Transverse colon (tissue), 4 donors: ENCODE data around the gene ARSD. TPM values are rescaled to one million over a fixed set of nuclear protein-coding genes. Genes with fewer than 3 reads are reported as not detected.

Experiments
- DNase-seq: peaks from one replicate; pipeline ENCODE4 v3.0.0-alpha.2; 2019
- H3K27ac ChIP-seq, 4 donors: fragments of 200-600 bp; sonication (generic); 2 replicates each; pipeline ENCODE4 v1.5.1; 2016 to 2018; ENCODE audit warnings: inconsistent platforms in 4 of 4
- H3K27me3 ChIP-seq: fragments of 200-600 bp; sonication (generic); 2 replicates; pipeline ENCODE4 v1.5.1; 2017; ENCODE audit warnings: inconsistent platforms
- H3K36me3 ChIP-seq, 4 donors: fragments of 200-600 bp; sonication (generic); 2 replicates each; pipeline ENCODE4 v1.5.1; 2017 to 2019; ENCODE audit warnings: inconsistent platforms in 4 of 4
- H3K4me1 ChIP-seq, 4 donors: fragments of 200-600 bp; sonication (generic); 2 replicates each; pipeline ENCODE4 v1.5.1; 2017 to 2020; ENCODE audit warnings: inconsistent platforms in 4 of 4
- H3K4me3 ChIP-seq, 4 donors: fragments of 200-600 bp; sonication (generic); 1 replicate in 1 of 4; 2 replicates in 3 of 4; pipeline versions ENCODE4 v1.5.1 to v1.6.1; 2017 to 2019; ENCODE audit warnings: inconsistent platforms in 4 of 4
- H3K9me3 ChIP-seq, 2 donors: fragments of 200-600 bp; sonication (generic); 2 replicates each; pipeline ENCODE4 v1.5.1; 2017 to 2019; ENCODE audit warnings: inconsistent platforms in 2 of 2
- CTCF ChIP-seq, 5 experiments: fragments of 200-600 bp in 3 of 5; fragments of 450-650 bp in 2 of 5; sonication (generic) in 3 of 5; IDR thresholded peaks; 1 replicate in 2 of 5; 2 replicates in 3 of 5; pipeline ENCODE4 v1.5.1; 2016 to 2017; ENCODE audit warnings: antibody characterized with exemption in 5 of 5, inconsistent platforms in 3 of 5, mild to moderate bottlenecking in 2 of 5, moderate library complexity in 1 of 5
- EP300 ChIP-seq: sonication (generic); formaldehyde crosslinking; IDR thresholded peaks from one replicate; pipeline ENCODE4 v1.6.1; 2017; ENCODE audit warnings: antibody characterized with exemption, low read depth
- POLR2A ChIP-seq: fragments of 450-650 bp; IDR thresholded peaks from one replicate; pipeline ENCODE4 v1.6.1; 2016; ENCODE audit warnings: antibody characterized with exemption, mild to moderate bottlenecking, moderate library complexity
- POLR2AphosphoS5 ChIP-seq, 3 donors: sonication (generic); formaldehyde crosslinking; IDR thresholded peaks; one replicate each; pipeline ENCODE4 v1.6.1; 2016; ENCODE audit warnings: antibody characterized with exemption in 3 of 3
- WGBS, 2 donors: methylation state at CpG; one replicate each; pipeline ENCODE4 v1.1.5; 2018; ENCODE audit warnings: low coverage in 1 of 2; 5-methylcytosine and 5-hydroxymethylcytosine counted together
- in situ Hi-C, 4 donors: fragments of 200-750 bp; cut with MboI; loops; one replicate each; pipeline versions ENCODE4 v1.15.0 to v1.15.1; 2017; ENCODE audit warnings: low sequenced_read_pairs in 3 of 4, low pct_ligation_motif_present in 1 of 4, low pct_unique_long_range_greater_than_20kb in 1 of 4
- intact Hi-C: fragments of 100-400 bp; cut with DNase I; formaldehyde crosslinking; loops from one replicate; pipeline ENCODE4 v1.15.1; 2023; ENCODE audit warnings: low total_unique reads
- total RNA-seq, 4 donors: library from RNA; depleted of rRNA; stranded (reverse); fragments of >200 nt; gene quantifications; one replicate each; pipeline ENCODE4 v1.1.0, GENCODE V29; 2016

The ARSD gene
- total RNA-seq, 4 donors from 2014 or later, result 47.1 to 65.4 (median 58.6) TPM

- Histone ChIP-seq H3K4me1 (no peaks in the 10 kb centered on the region), H3K36me3 (no peaks in the 10 kb centered on the region), H3K27ac (no peak overlapping the region), H3K4me3 (no peak overlapping the region), H3K9me3 (no peaks in the 10 kb centered on the region), H3K27me3 (no peaks in the 10 kb centered on the region)
- no peak for TF ChIP-seq POLR2AphosphoS5 (IDR thresholded peaks at IDR 0.05)
- intact Hi-C loops, result no loop called here
- WGBS, 2 donors, result 48 to 90% methylated on average over 2 of the region's 2 CpGs
- in situ Hi-C loops, result no loop called here
- DNase-seq, result no peak
These were observed 20.9 kb downstream of the ARSD start for GRCh38 chrX:2908125-2908685.

DNA sequence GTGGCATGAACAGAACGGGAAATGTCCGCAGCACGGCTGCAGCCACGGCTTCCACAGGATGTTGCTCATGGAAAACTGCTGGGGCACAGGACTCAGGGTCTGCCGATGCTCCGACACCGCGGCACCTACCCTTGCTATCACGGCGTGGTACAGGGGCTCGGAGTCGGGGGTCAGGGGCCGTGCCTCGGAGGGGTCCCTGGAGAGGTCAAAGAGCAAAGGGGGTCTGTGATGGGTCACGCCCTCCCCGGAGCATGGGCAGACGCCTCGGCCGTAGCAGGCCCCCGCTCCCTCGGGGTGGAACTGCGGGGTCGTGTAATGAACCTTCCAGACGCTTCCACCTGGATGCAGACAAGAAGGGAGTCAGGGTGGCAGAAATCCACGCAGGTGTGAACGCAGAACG, 21.8 kb downstream of the ARSD start:
- no peaks in the 10 kb centered on the region for H3K27me3 ChIP-seq
- no peaks in the 10 kb centered on the region for H3K9me3 ChIP-seq
- TF ChIP-seq CTCF (IDR thresholded peaks at IDR 0.05) (no peak), POLR2AphosphoS5 (IDR thresholded peaks at IDR 0.05) (no peak), POLR2A (no peak), EP300 (no peak)
- intact Hi-C loops, result no loop called here
- in situ Hi-C loops, result no loop called here
- H3K4me1 ChIP-seq, result no peaks in the 10 kb centered on the region
- H3K36me3 ChIP-seq, result no peaks in the 10 kb centered on the region
- H3K27ac ChIP-seq, result no peak overlapping the region
- 93% methylated on average over 21 of the region's 27 CpGs; no CpG with 5 or more reads in 1 of the 2 donors for WGBS, 2 donors
- no peak for DNase-seq
- H3K4me3 ChIP-seq, result no peak overlapping the region

DNA sequence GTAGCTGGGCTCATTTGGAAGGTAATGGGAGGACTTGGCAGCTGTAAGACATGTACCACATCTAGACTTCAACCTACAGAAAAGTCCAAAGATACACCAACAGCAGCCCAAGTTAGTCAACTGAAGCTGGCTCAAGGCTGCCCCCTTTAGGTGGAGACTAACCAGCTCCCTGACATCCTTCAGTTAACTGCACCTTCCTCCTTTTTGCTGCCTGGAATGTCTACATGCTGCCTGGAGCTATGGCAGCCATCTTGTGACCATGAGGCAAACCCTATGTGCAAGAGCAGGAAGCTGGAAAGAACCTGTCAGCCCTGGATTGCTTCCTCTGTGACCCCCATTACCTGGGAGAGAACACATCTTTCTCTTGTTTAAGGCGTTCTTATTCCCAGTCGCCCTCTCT, 25.8 kb downstream of the ARSD start:
- intact Hi-C loops, result no loop called here
- in situ Hi-C loops, result no loop called here
- WGBS, 2 donors, result 100% methylated on average over 2 of the region's 2 CpGs; no CpG with 5 or more reads in 1 of the 2 donors

DNA sequence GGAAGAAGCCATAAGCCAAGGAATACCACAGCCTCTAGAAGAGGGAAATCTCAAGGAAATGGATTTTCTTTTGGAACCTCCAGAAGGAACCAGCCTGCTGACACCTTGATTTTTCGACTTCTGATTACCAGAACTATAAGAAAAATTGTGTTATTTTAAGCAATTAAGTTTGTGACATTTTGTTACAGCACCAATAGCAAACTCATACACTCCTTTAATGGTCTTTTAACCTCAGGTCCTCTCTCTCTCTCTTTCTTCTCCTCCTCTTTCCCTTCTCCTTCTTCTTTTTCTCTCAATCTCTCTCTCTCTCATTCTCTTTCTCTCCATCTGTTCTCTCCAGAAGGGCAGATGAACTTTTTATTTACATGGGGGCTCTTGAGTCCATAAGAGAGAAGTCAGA, 26.3 kb downstream of the ARSD start:
- in situ Hi-C loops (no loop called here), intact Hi-C loops (no loop called here)
- Histone ChIP-seq H3K27me3 (no peaks in the 10 kb centered on the region), H3K27ac (no peak overlapping the region), H3K9me3 (no peaks in the 10 kb centered on the region), H3K36me3 (no peaks in the 10 kb centered on the region), H3K4me1 (peaks cover 0 to 4% (median 1%) of the 10 kb centered on the region in 4 donors), H3K4me3 (no peak overlapping the region)
- no peak for DNase-seq
- WGBS, 2 donors, result 92% methylated on average over 1 of the region's 1 CpG; no CpG with 5 or more reads in 1 of the 2 donors
- TF ChIP-seq CTCF (IDR thresholded peaks at IDR 0.05), result no peak
- TF ChIP-seq EP300, result no peak
- no peak for TF ChIP-seq POLR2A
- no peak for TF ChIP-seq POLR2AphosphoS5 (IDR thresholded peaks at IDR 0.05)

More for the DNA sequence above, 25.8 kb downstream of the ARSD start:
- no peak for DNase-seq
- H3K36me3 ChIP-seq, result no peaks in the 10 kb centered on the region
- no peaks in the 10 kb centered on the region for H3K27me3 ChIP-seq
- H3K27ac ChIP-seq, result no peak overlapping the region
- peaks cover 0 to 3% (median 1%) of the 10 kb centered on the region in 4 donors for H3K4me1 ChIP-seq
- no peak for TF ChIP-seq POLR2A
- no peak for TF ChIP-seq POLR2AphosphoS5 (IDR thresholded peaks at IDR 0.05)
- TF ChIP-seq EP300, result no peak
- no peak for TF ChIP-seq CTCF (IDR thresholded peaks at IDR 0.05)
- no peaks in the 10 kb centered on the region for H3K9me3 ChIP-seq
- no peak overlapping the region for H3K4me3 ChIP-seq
